Effector CD8-positive, alpha-beta T cell (primary cell): ENCODE results near the gene VAV2.

ENCODE experiments used
- DNase-seq: peaks from one replicate; lab custom pipeline; 2025; lab: John Stamatoyannopoulos, UW

Gene VAV2

DNA sequence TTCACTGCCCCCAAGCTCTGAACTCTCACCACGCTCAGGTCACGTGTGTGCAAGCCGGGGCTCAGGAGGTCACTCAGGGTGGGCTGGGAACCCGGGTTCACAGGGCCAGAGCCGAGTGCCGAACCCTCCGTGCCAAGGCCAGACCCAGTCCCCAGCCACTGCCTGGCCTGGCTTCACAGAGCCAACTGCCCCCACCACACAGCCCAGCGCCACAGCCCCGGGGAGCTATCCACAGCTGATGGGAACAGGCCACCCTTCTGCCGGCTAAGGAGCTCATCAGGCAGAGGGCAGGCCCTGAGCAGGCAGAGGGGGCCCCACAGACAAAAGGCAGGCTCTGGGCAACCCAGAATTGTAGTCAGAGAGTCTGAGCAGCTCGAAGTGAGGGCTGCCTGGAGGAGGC lies 117.0 kb downstream of the VAV2 start:
- DNase-seq: no peak

GRCh38 chr9:133874659-133875058 lies 117.5 kb downstream of the VAV2 start:
- DNase-seq: no peak

GRCh38 chr9:133874060-133874657 lies 118.0 kb downstream of the VAV2 start:
- no peak for DNase-seq

DNA sequence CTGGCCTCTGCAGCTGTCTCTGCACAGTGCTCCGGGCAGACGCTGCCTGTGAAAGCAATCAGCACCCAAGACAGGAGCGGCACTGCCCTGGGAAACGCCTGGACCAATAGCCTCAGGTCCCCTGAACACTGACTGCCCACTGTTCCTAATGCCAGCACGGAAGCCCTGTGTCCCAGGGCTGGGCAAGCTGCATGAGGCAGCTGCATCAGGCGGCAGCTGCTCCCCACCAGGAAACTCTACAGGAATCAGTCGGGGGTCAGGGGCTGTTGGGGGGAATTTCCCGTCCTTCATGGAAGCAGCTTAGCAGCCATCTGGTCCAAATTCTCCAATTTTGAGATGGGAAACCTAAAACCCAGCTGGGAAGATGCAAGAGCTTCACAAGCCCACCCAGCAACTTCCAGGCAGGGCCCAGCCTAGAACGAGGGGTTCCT lies 118.6 kb downstream of the VAV2 start:
- DNase-seq: no peak

- DNase-seq: no peak
Observed at GRCh38 chr9:133873009-133873408, 119.1 kb downstream of the VAV2 start.

- DNase-seq: no peak
Observed at GRCh38 chr9:133870598-133871595, 121.2 kb downstream of the VAV2 start.

DNA sequence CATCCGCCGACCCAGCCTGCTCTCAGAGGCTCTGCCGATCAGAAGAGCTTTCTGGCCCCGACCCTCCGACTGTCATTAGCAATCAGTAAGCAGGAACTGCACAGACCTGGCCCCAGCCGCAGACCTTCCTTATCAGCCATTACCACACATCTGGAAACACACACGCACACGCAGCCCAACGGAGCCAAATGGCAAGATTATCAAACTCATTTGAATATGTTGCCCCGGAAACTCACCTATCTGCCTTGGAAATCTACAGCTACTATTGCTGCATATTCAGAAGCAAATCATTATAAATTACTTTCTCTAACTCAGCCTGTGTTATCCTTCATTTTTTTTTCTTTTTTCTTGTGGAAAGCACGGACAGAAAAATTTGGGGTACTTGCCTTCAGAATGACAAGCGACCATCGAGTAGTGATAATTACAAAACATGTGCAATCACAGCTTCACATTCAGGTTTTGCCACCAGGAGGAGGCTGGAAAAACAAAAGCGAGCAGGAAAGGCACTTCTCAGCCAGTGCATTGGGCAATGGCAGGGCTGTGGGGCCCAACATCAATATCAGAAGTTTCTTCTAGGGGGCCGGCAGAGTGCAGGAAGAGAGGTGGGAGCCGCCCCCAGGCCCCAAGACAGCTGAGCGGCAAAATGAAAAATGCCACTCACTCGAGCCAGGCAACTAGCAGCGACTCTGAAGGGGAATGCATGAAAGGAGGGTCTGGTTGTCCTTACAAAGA lies 122.3 kb downstream of the VAV2 start:
- DNase-seq: no peak

- no peak for DNase-seq
Observed at GRCh38 chr9:133868203-133868602, 123.9 kb downstream of the VAV2 start.

- no peak for DNase-seq
Observed at GRCh38 chr9:133866946-133867345, 125.2 kb downstream of the VAV2 start.

DNA sequence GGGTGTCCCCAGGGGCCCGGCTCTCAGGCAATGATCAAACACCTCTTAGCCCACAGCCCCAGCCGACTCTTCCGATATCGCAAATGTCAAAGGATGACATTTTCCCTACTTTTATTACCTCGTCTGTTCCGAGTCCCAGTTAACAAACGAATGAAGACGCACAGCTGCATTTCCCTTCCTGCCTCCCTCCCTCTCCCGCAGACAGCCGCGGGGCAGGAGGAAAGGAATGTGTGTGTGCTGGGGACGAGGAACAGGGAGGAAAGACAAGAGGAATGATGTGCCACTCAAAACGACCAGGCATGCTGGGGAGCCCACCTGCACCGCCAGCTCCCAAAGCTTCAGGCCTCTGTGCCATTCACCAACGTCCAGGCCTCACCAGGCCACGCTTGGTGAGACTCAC lies 128.1 kb downstream of the VAV2 start:
- DNase-seq: no peak

DNA sequence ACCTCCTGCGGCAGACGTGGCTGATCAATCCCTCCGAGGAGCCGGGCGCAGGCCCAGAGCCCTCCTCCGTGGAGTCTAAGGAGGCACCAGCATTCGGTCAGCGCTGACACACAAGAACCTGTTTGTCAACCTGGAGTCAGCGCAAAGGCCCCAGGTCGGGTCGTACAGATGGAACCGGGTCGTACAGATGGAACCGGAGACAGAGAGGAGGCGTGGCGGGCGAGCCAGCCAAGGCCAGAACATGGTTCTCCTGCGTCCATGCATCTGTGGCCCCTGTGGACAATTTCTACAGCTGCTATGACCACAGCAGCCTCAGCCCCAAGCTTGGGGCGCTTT lies 128.9 kb downstream of the VAV2 start:
- DNase-seq: no peak

- DNase-seq: no peak
Observed at GRCh38 chr9:133862585-133863256, 129.4 kb downstream of the VAV2 start.

DNA sequence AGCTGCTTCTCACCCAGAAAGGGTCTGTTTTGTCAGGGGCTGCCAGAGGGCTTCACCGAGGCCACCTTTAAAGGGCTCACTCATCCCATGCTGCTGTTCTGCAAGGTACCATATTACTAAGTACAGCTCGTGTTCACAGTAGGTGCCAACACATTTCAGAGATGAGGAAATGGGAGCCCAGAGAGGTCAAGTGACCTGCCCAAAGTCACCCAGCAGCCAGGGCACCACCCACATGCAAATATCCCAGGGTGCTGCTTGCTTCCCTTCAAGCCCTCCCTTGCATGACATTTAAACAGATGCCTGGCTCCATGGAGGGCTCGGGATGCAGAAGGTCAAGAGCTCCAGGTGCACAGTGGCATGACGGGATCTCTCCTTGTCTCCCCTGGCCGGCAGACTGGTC lies 130.4 kb downstream of the VAV2 start:
- DNase-seq: no peak

- no peak for DNase-seq
Observed at GRCh38 chr9:133861086-133861485, 131.0 kb downstream of the VAV2 start.

- no peak for DNase-seq
Observed at GRCh38 chr9:133858771-133859170, 133.4 kb downstream of the VAV2 start.

GRCh38 chr9:133857639-133858038 lies 134.5 kb downstream of the VAV2 start:
- DNase-seq: no peak

- DNase-seq: no peak
Observed at GRCh38 chr9:133856798-133857197, 135.3 kb downstream of the VAV2 start.

DNA sequence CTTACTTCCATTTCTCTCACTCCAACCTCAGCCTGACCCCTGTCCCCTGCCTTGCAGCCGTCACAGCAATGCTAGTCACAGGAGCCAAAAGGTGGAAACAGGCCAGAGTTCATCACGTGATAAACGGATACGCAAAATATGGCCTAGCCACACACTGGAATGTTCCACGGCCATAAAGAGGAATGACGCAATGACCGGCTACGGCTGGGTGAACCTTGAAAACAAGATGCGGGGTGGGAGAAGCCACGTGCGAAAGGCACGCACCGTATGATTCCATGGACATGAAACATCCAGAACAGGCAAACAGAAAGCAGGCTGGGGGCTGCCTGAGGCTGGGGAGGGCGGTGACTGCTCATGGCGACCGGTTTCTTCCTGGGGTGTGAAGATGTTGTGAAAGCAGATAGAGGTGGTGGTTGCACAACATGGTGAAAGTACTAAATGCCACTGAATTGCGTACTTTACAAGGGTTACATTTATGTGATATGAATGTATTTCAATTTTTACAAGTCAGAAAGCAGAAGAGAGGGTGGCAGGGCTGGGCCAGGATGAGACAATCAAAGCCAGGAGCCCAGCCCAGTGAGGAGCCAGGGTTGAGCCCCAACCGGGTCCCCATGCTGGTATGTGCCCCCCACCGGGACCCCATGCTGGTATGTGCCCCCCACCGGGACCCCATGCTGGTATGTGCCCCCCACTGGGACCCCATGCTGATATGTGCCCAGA lies 136.2 kb downstream of the VAV2 start:
- no peak for DNase-seq

- no peak for DNase-seq
Observed at GRCh38 chr9:133855371-133855770, 136.8 kb downstream of the VAV2 start.

- DNase-seq: no peak
Observed at GRCh38 chr9:133854765-133855164, 137.4 kb downstream of the VAV2 start.

GRCh38 chr9:133854048-133854447 lies 138.1 kb downstream of the VAV2 start:
- DNase-seq: no peak
